ENCODE measurements around the gene EEF1A2.

GRCh38 chr20:63548542-63548941 is 49.7 kb upstream of the EEF1A2 start:
- no peak for TF ChIP-seq EZH2 (optimal IDR thresholded peaks at IDR 0.05; ENCODE audit: low read depth, low read length)
- no peak for TF ChIP-seq CTCF (IDR thresholded peaks at IDR 0.05; ENCODE audit: low read length)
- no peak for TF ChIP-seq EZH2phosphoT487 (IDR thresholded peaks at IDR 0.05; ENCODE audit: low read length)

Measured in MM.1S (cell line).